GM23248 (cell line): ENCODE data around the gene FUCA2. TPM values are rescaled to one million over a fixed set of nuclear protein-coding genes. Genes with fewer than 3 reads are reported as not detected.

Experiments used
- DNase-seq: peaks from one replicate; pipeline ENCODE4 v3.0.0-alpha.2; 2015
- H2AFZ ChIP-seq: fragments of 200-600 bp; sonication (generic); 2 replicates; pipeline ENCODE4 v1.6.1; 2016; ENCODE audit warnings: antibody characterized with exemption
- H3F3A ChIP-seq: fragments of 200-600 bp; sonication (generic); 2 replicates; pipeline ENCODE4 v1.6.1; 2016; ENCODE audit warnings: mild to moderate bottlenecking, antibody characterized with exemption, mixed run types; ENCODE audit not compliant: insufficient read depth
- H3K27ac ChIP-seq: fragments of 200-600 bp; sonication (generic); 2 replicates; pipeline ENCODE4 v1.5.1; 2016; ENCODE audit warnings: mild to moderate bottlenecking
- H3K27me3 ChIP-seq: fragments of 200-600 bp; sonication (generic); replicated peaks from 2 replicates; pipeline ENCODE4 v1.6.1; 2016; ENCODE audit warnings: mild to moderate bottlenecking; ENCODE audit not compliant: insufficient read depth
- H3K36me3 ChIP-seq: fragments of 200-600 bp; sonication (generic); 2 replicates; pipeline ENCODE4 v1.6.1; 2016; ENCODE audit warnings: low read depth, mild to moderate bottlenecking
- H3K4me1 ChIP-seq: fragments of 200-600 bp; sonication (generic); 2 replicates; pipeline ENCODE4 v1.6.1; 2016; ENCODE audit warnings: mild to moderate bottlenecking; ENCODE audit not compliant: insufficient read depth
- H3K4me2 ChIP-seq: fragments of 200-600 bp; sonication (generic); one replicate; pipeline ENCODE4 v1.6.1; 2016; ENCODE audit warnings: mild to moderate bottlenecking; ENCODE audit not compliant: unreplicated experiment
- H3K4me3 ChIP-seq: fragments of 200-600 bp; sonication (generic); 2 replicates; pipeline ENCODE4 v1.5.1; 2016; ENCODE audit warnings: mild to moderate bottlenecking
- H3K79me2 ChIP-seq: fragments of 200-600 bp; sonication (generic); 2 replicates; pipeline ENCODE4 v1.6.1; 2016; ENCODE audit warnings: mild to moderate bottlenecking; ENCODE audit not compliant: insufficient read depth
- H3K9ac ChIP-seq: fragments of 200-600 bp; sonication (generic); 2 replicates; pipeline ENCODE4 v1.6.1; 2016; ENCODE audit warnings: mild to moderate bottlenecking
- H3K9me2 ChIP-seq: fragments of 200-600 bp; sonication (generic); 2 replicates; pipeline ENCODE4 v1.6.1; 2016; ENCODE audit warnings: mixed run types, mild to moderate bottlenecking, moderate library complexity; ENCODE audit not compliant: insufficient read depth
- H3K9me3 ChIP-seq: fragments of 200-600 bp; sonication (generic); one replicate; pipeline ENCODE4 v1.6.1; 2017; ENCODE audit warnings: low read depth
- H4K20me1 ChIP-seq: fragments of 200-600 bp; sonication (generic); 2 replicates; pipeline ENCODE4 v1.6.0; 2016; ENCODE audit not compliant: insufficient read depth
- EZH2 ChIP-seq: fragments of 200-600 bp; sonication (generic); IDR thresholded peaks from 2 replicates; pipeline ENCODE4 v1.6.1; 2018; ENCODE audit warnings: antibody characterized with exemption, mild to moderate bottlenecking; ENCODE audit not compliant: insufficient read depth, poor library complexity, severe bottlenecking
- EZH2phosphoT487 ChIP-seq: fragments of 200-600 bp; sonication (generic); IDR thresholded peaks from 2 replicates; pipeline ENCODE4 v1.6.1; 2018; ENCODE audit warnings: antibody characterized with exemption, moderate library complexity, mild to moderate bottlenecking, low read depth; ENCODE audit not compliant: insufficient read depth
- WGBS, 2 experiments: methylation state at CpG; one replicate each; pipeline ENCODE4 v1.1.6; 2015 to 2017; ENCODE audit warnings: low lambda C conversion rate in 2 of 2, low coverage in 1 of 2; ENCODE audit errors: missing lambda C conversion rate in 2 of 2; 5-methylcytosine and 5-hydroxymethylcytosine counted together
- in situ Hi-C: fragments of 300-500 bp; cut with MboI; formaldehyde crosslinking; loops from 2 replicates; pipeline ENCODE4 v1.15.0; 2020
- polyA plus RNA-seq: library from polyadenylated mRNA; unstranded; fragments of >200 nt; fragmentation: Nextera tagmentation; extraction: Ambion mirVana; gene quantifications from 2 replicates; pipeline ENCODE4 v1.2.1, GENCODE V29; 2016
- total RNA-seq: library from RNA; depleted of rRNA; stranded (reverse); fragments of >200 nt; shearing (Covaris generic); gene quantifications from 2 replicates; pipeline ENCODE4 v1.2.3, GENCODE V29; 2014

The FUCA2 gene
- total and polyA plus RNA-seq, 2 experiments from 2014 or later = 57.2 to 108 TPM

- H3K36me3 ChIP-seq = peaks cover 5% of the 10 kb centered on the region; the same call in 1 of the 2 replicates
- no peak for TF ChIP-seq EZH2
- no peak for TF ChIP-seq EZH2phosphoT487
These were observed 6.4 kb downstream of the FUCA2 start for GRCh38 chr6:143505111-143505510.

GRCh38 chr6:143504369-143504768 is 7.2 kb downstream of the FUCA2 start:
- H3K9ac ChIP-seq = no peak overlapping the region
- H3F3A ChIP-seq = no peaks in the 10 kb centered on the region
- H3K9me3 ChIP-seq = no peaks in the 10 kb centered on the region
- peaks cover 5% of the 10 kb centered on the region; the same call in 1 of the 2 replicates for H3K36me3 ChIP-seq
- WGBS, 2 experiments = 96 to 100% methylated on average over 1 of the region's 1 CpG
- no peak for TF ChIP-seq EZH2phosphoT487
- TF ChIP-seq EZH2 = no peak
- no peaks in the 10 kb centered on the region for H3K4me1 ChIP-seq
- H3K27me3 ChIP-seq = no peaks in the 10 kb centered on the region
- no peaks in the 10 kb centered on the region for H4K20me1 ChIP-seq
- H3K4me2 ChIP-seq = no peak overlapping the region
- H3K9me2 ChIP-seq = no peaks in the 10 kb centered on the region
- H2AFZ ChIP-seq = no peak overlapping the region
- no peak overlapping the region for H3K27ac ChIP-seq
- peaks cover 17% of the 10 kb centered on the region for H3K79me2 ChIP-seq
- in situ Hi-C loops = no loop called here
- DNase-seq = no peak
- no peak overlapping the region for H3K4me3 ChIP-seq

More at GRCh38 chr6:143505111-143505510, 6.4 kb downstream of the FUCA2 start:
- Histone ChIP-seq H3K27me3 (no peaks in the 10 kb centered on the region), H3K9me3 (no peaks in the 10 kb centered on the region), H3K9me2 (no peaks in the 10 kb centered on the region), H3K4me1 (peaks cover 5% of the 10 kb centered on the region; the same call in 1 of the 2 replicates), H3F3A (no peaks in the 10 kb centered on the region), H4K20me1 (no peaks in the 10 kb centered on the region), H2AFZ (no peak overlapping the region), H3K4me3 (no peak overlapping the region), H3K79me2 (peaks cover 25% of the 10 kb centered on the region), H3K9ac (no peak overlapping the region), H3K4me2 (no peak overlapping the region), H3K27ac (no peak overlapping the region)
- in situ Hi-C loops = no loop called here
- DNase-seq = no peak
- 83 to 85% methylated on average over 5 of the region's 5 CpGs for WGBS, 2 experiments

- H3K4me2 ChIP-seq = no peak overlapping the region
- no peaks in the 10 kb centered on the region for H3K4me1 ChIP-seq
- TF ChIP-seq EZH2 = no peak
- no peak overlapping the region for H2AFZ ChIP-seq
- no peak overlapping the region for H3K27ac ChIP-seq
- H3K9me3 ChIP-seq = no peaks in the 10 kb centered on the region
- in situ Hi-C loops = no loop called here
- H4K20me1 ChIP-seq = no peaks in the 10 kb centered on the region
- no peak overlapping the region for H3K4me3 ChIP-seq
- no peak overlapping the region for H3K9ac ChIP-seq
- 77 to 81% methylated on average over 2 of the region's 2 CpGs for WGBS, 2 experiments
- H3K9me2 ChIP-seq = no peaks in the 10 kb centered on the region
- peak; percentile 11 for DNase-seq
- H3K36me3 ChIP-seq = peaks cover 11% of the 10 kb centered on the region; the same call in 1 of the 2 replicates
- H3K27me3 ChIP-seq = no peaks in the 10 kb centered on the region
- no peaks in the 10 kb centered on the region for H3F3A ChIP-seq
- no peaks in the 10 kb centered on the region; the same call in 1 of the 2 replicates for H3K79me2 ChIP-seq
These were observed 9.7 kb downstream of the FUCA2 start for GRCh38 chr6:143501851-143502250.

GRCh38 chr6:143498428-143498827 is 13.1 kb downstream of the FUCA2 start:
- Histone ChIP-seq H3K4me3 (no peak overlapping the region), H3K79me2 (no peaks in the 10 kb centered on the region), H3F3A (no peaks in the 10 kb centered on the region), H3K27me3 (no peaks in the 10 kb centered on the region), H3K4me2 (no peak overlapping the region), H3K4me1 (no peaks in the 10 kb centered on the region), H3K27ac (no peak overlapping the region), H4K20me1 (no peaks in the 10 kb centered on the region), H3K9ac (no peak overlapping the region), H3K9me2 (no peaks in the 10 kb centered on the region), H3K9me3 (no peaks in the 10 kb centered on the region), H3K36me3 (0 out of 2 replicates have a peak, but pooled peaks cover 17% of the 10 kb centered on the region), H2AFZ (no peak overlapping the region)
- in situ Hi-C loops = no loop called here
- TF ChIP-seq EZH2 (no peak), EZH2phosphoT487 (no peak)
- 98% methylated on average over 4 of the region's 4 CpGs for WGBS, 2 experiments
- DNase-seq = no peak

GRCh38 chr6:143496974-143497373 is 14.5 kb downstream of the FUCA2 start:
- no peaks in the 10 kb centered on the region for H3K79me2 ChIP-seq
- no peaks in the 10 kb centered on the region for H3K9me3 ChIP-seq
- H3K27ac ChIP-seq = no peak overlapping the region
- no peak overlapping the region for H3K9ac ChIP-seq
- H3K36me3 ChIP-seq = 0 out of 2 replicates have a peak, but pooled peaks cover 17% of the 10 kb centered on the region
- H3K9me2 ChIP-seq = no peaks in the 10 kb centered on the region
- H4K20me1 ChIP-seq = no peaks in the 10 kb centered on the region
- no peaks in the 10 kb centered on the region for H3K4me1 ChIP-seq
- WGBS, 2 experiments = 100% methylated on average over 1 of the region's 1 CpG
- no peak overlapping the region for H2AFZ ChIP-seq
- no peak overlapping the region for H3K4me2 ChIP-seq
- H3K4me3 ChIP-seq = no peak overlapping the region
- no peaks in the 10 kb centered on the region for H3F3A ChIP-seq
- no peak for DNase-seq
- H3K27me3 ChIP-seq = no peaks in the 10 kb centered on the region
- TF ChIP-seq EZH2 = no peak
- no peak for TF ChIP-seq EZH2phosphoT487
- in situ Hi-C loops = no loop called here
